GM19238 (cell line): ENCODE results near the gene LYZ.
"Not testable (repeated sequence)": the region's sequence is repeated elsewhere in the genome, so short reads cannot be mapped to it uniquely, and the experiment has no call there.

Source experiments
- DNase-seq: peaks from one replicate; pipeline ENCODE4 v3.0.0; 2011; ENCODE audit warnings: low spot score; ENCODE audit not compliant: insufficient read length

The LYZ gene

DNA sequence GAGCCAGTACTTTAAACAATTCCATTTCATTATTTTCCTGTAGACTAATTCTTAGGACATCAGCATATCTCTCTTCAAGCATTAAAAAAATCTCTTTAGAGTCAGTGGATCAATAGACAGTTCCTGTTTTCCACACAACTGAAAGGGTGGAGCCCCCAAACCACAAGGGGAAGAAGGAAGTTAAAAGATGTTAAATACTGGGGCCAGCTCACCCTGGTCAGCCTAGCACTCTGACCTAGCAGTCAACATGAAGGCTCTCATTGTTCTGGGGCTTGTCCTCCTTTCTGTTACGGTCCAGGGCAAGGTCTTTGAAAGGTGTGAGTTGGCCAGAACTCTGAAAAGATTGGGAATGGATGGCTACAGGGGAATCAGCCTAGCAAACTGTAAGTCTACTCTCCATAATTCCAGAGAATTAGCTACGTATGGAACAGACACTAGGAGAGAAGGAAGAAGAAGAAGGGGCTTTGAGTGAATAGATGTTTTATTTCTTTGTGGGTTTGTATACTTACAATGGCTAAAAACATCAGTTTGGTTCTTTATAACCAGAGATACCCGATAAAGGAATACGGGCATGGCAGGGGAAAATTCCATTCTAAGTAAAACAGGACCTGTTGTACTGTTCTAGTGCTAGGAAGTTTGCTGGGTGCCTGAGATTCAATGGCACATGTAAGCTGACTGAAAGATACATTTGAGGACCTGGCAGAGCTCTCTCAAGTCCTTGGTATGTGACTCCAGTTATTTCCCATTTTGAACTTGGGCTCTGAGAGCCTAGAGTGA is at the start of gene LYZ:
Gene LYZ, plus strand, starts transcription at position 220 of the 777 bp plus-strand sequence. Its CDS starts 28 bp downstream, at position 248.
- no peak for DNase-seq

DNA sequence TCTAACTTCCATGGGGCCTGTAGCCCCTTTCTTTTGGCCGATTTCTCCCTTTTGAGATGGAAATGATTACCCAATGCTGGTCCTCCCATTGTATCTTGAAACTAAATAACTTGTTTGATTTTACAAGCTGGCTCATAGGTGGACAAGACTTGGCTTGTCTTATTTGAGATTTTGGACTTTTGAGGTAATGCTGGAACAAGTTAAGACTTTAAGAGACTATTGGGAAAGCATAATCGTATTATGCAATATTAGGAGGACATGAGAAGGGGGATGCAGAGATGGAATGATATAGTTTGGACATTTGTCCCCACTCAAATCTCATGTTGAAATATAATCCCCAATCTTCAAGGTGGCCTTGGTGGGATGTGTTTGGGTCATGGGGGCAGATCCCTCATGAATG is 49.2 kb upstream of the LYZ start:
- no peak for DNase-seq

DNA sequence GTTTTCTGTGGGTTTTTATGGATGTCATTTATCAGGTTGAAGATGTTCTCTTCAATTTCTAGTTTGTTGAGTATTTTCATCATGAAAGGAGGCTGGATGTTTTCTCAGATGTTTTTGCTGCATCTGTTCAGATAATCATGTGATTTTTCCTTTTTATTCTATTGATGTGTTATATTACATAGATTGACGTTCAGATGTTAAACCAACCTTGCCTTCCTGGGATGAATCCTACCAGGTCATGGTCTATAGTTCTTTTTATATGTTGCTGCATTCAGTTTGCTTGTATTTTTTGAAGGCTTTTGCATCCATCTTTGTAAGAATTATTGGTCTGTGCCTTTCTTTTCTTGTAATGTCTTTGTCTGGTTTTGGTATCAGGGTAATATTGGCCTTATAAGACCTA is 43.9 kb upstream of the LYZ start:
- DNase-seq = no peak

DNA sequence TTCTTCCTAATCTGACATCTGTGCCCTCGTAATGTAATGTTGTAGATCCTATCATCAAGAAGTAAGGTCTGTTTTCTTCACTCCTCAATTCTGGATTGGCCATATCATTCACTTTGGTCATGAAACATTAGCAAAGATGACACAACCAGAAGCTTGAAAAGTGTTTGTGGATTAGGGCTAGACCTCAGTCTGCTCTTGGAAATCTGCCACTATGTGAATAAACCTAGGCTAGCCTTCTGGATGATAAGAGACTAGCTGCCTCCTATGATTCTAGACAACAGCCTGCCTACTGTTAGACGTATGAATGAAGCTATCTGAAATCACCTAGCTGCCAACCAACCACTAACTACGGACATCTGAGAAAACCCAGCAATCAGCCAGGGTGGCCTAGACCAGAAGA is 38.7 kb upstream of the LYZ start:
- no peak for DNase-seq

DNA sequence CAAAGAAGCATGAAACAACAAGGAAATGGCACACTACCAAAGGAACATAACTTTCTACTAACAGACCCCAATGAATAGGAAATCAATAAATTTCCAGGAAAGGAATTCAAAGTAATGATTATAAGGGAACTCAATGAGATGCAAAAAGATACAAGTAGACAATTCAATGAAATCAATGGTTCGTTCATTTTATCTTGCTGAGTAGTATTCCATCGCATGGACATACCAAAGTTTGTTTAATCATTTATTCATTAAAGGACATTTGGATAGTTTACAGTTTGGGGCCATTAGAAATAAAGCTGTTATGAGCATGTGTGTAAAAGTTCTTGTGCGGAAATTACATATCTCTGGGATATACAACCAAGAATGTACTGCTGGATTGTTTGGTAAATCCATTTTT is 35.0 kb upstream of the LYZ start:
- no peak for DNase-seq

DNA sequence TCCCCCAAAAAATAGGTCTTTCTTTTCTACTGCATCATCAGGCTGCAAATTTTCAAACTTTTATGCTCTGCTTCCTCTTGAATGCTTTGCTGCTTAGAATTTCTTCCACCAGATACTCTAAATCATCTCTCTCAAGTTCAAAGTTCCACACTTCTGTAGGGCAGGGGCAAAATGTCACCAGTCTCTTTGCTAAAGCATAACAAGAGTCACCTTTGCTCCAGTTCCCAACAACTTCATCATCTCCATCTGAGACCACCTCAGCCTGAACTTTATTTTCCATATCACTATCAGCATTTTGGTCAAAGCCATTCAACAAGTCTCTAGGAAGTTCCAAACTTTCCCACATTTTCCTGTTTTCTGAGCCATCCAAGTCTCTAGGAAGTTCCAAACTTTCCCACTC is 31.4 kb upstream of the LYZ start:
- DNase-seq = not testable (repeated sequence)

DNA sequence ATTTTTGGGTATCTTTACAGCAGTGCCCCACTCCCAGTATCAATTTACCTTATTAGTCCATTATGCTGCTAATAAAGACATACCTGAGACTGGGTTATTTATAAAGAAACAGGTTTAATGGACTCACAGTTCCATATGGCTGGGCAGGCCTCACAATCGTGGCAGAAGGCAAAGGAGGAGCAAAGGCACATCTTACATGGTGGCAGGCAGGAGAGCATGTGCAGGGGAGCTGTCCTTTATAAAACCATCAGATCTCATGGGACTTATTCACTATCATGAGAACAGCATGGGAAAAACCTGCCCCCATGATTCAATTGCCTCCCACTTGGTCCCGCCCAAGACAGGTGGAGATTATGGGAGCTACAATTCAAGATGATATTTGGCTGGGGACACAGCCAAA is 30.9 kb upstream of the LYZ start:
- DNase-seq = not testable (repeated sequence)

DNA sequence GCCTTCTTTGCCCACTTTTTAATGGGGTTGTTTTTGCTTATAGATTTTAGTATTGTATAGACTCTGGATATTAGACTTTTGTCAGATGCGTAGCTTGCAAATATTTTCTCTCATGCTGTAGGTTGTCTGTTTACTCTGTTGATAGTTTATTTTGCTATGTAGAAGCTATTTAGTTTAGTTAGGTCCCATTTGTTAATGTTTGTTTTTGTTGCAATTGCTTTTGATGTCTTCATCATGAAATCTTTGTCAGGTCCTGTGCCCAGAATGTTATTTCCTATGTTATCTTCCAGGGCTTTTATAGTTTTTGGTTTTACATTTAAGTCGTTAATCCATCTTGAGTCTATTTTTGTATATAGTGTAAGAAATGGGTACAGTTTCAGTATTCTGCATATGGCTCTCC is 30.0 kb upstream of the LYZ start:
- DNase-seq = no peak

DNA sequence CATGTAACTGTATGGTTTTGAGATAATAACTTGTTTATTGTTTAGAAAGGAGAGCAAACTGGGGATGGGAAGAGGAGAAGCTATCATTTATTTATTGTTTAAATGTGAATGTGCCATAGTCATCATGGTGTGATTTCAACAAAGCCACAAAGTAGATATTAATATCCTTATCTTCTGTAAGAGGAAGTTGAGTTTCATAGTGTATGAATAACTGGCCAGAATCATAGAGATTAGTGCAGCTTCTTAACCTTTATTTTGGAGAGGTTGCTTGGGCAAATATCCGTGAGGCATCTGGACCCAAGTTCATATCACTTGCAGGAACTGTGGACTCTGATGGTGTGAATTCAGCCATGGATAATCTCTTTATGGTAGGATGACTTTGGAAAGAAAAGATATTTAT is 26.8 kb upstream of the LYZ start:
- no peak for DNase-seq

DNA sequence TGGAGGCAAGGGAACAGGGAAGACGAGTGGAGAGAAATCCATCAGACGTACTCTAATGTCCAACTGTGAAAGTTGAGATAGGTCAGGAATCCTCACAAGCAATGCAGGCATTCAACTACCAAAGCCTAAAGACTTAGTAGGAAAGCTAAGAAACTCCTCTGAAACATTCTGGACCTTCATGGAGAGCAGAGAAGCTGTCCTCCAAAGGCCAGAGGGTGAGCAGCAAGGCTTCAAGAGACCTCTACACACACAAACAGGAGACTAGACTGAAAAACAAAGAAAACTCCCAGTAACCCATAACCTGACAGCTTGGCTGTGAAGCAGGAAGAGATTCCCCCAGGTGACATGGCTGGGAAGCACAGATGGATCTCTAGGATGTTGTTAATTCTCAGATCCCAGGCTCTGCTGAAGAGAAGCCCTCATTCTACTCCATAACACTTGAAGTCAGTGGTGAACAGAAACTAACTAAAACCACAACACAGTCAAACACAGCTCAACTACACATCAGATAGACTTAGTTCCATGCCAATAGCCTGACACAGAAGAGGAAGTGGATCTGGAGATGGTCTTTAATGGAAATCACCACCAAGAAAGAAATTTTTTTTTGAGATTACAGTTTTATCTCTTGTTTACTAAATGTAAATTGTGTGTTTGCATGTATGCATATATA is 23.2 kb upstream of the LYZ start:
- DNase-seq = no peak

DNA sequence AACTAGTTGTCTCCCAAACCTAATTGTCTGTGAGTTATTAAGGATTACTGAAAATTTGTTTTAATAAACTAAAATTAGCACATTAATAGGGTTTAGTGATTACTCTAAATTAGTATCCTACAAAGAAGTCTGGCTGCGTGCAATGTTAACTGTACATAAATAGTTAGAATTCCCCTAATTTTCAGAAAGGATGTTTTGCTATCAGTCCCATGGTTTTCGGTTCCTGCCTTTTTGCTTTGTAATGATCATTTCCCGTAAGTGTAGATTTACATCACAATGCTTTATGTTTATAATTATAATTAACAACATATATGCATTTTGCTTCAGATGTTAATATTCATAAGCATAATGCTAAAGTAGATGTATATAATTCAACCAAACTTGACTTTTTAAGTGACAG is 19.8 kb upstream of the LYZ start:
- no peak for DNase-seq

DNA sequence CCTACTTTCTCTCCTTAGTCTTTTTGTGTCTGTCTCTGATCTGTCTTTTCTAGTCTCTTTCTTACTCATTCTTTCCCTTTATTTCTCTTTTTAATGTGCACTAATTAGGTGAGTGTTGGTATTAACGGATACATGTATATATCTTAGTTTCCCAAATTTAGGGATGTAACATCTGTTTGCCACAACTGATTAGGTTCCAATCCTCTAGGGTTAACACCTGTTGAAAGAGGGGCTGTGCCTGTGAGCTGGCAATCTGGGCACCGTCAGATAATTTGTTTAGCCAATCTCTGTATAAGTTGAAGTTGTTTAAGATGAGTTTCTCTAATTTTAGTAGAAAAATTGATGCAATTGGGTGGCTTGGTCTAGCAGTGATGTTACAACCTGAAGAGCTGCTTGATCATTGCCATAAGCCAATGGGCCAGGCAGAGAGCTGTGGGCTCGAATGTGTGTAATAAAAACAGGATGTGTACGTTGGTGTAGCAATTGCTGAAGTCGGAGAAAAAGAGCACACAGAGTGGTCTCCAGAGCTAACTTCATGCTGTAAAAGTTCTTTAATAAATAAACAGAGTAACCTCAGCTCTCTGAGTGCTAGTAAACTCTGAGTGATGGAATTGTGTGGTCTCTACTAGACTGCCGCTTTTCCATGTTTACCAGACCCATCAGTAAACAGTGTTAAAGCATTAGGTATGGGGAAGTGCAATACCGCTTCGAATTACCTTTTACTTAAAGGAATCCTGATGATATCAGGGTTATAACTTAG is 18.3 kb upstream of the LYZ start:
- DNase-seq = no peak

DNA sequence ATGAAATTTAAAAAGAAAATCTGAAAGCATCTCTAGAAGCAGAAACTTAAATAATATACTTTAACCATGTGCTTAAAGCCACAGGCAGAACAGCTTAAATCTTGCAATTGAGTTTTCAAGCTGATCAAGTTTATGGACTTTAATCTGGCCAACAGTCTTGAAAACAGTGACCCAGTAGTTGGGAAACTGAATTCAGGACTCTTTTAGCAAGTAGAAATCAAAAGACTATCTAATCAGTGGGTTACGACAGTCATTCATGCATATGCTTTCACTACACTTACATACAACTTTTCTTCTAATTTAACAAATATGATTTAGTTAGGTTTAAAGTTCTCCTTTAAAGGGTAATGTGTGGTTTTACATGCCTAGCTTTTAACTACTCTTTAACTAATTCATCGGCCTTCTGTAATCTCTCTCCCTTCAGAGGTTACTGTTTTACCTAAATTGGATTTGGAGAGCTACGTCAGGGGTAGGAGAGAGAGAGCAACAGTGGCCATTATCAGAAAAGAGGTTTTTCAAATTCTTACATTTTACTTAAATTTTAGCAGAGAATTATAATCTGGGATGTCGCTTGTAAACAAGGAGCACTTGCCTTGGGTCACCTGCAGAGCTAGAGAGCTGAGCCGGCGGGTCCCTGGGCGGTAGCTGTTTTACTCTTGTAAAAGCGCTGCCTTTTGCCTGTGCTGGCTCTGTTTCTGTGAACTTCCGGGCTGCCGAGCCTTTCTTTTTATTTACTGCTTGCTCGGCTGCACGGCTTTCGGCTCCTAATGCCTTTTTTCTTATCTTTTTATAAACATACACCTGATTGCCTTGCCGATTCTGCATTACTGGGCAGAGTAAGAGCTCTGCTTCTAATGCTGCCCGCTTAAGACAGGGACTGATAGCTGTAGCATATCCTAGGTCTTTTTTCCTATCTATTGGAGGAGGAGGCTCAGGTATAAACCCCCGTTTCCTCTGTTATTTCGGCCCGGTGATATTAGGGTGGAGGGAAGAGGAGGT is 17.4 kb upstream of the LYZ start:
- DNase-seq = peak; percentile 7

DNA sequence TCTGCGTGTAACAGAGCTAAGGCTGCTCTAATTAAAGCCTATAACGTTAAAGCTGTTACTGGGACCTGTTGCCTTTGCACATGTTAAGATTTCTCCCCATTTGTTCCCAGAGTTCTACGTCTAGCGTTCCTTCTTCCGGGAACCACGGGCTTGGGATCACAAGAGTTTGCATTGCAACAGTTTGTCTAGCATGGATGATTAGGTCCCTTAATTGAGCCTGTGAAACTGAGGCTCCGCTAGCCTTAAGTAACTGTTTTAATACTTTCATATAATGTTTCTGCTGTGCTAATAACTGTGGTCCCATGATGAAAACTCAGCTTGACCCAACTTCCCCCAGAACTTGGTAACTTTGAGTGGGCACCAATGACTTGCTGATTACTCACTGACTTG is 16.7 kb upstream of the LYZ start:
- DNase-seq = no peak

DNA sequence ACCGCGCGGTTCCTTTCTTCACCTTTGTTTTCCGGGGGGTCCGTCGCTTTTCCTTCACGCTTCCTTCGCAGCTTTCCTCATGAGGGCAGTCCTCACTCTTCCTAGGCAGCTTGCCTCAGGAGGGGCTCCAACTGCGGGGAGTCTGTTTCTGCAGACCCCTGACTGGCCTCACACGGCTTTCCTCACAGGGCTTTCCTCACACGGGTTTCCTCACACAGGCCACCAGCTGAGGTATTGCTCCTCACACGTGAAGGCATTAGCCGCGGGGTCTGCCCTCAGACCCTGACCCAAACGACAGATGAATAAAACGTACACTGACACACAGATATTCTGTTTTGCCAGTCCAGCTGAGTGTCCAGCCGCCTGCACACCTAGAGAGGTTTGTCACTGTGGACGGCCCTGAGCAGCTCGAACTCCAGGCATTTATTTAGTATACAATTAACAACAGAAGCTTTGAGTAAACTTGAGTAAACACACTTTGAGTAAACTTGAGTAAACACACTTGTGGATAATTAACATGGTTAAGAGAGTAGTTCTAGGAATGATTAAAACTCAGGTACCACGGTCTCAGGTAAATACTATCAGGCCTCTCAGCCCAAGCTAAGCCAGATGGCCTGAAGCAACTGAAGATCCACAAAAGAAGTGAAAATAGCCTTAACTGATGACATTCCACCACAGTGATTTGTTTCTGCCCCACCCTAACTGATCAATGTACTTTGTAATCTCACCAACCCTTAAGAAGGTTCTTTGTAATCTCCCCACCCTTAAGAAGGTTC is 16.1 kb upstream of the LYZ start:
- DNase-seq = no peak

DNA sequence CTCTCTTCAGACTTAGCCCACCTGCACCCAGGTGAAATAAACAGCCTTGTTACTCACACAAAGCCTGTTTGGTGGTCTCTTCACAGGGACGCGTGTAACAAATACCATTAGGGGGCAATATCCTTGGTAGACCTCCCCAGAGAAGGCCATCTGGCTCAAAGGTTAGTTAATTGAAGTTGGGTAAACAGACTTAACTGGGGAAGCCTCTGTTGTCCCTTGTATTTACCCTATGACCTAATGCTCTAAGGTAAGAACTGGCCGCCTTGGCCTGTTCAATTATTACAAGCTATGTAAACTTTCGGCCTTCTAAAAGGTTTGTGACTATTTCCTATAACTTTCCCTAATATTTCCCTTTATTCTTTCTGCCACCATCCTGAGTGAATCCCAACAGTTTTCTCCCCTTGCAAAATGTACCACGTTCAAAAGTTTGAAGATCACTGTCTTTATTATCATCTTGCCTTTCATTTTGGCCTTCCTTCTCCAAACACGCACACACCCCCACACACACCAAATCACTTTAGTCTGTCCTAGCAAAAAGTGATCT is 15.3 kb upstream of the LYZ start:
- no peak for DNase-seq

DNA sequence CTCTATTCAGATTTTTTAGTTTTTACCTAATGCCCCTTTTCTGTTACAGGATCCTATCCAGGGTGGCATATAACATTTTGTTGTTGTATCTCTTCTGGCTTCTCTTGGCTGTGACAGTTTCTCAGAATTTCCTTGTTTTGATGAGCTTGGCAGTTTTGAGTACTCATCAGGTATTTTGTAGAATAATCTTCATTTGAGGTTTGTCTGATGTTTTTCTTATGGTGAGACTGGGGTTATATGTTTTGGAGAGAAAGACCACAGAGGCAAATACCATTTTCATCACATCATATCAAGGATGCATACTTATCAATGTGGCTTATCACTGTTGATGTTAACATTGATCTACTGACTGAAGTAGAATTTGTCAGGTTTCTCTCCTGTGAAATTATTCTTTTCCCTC is 14.0 kb upstream of the LYZ start:
- DNase-seq = no peak

DNA sequence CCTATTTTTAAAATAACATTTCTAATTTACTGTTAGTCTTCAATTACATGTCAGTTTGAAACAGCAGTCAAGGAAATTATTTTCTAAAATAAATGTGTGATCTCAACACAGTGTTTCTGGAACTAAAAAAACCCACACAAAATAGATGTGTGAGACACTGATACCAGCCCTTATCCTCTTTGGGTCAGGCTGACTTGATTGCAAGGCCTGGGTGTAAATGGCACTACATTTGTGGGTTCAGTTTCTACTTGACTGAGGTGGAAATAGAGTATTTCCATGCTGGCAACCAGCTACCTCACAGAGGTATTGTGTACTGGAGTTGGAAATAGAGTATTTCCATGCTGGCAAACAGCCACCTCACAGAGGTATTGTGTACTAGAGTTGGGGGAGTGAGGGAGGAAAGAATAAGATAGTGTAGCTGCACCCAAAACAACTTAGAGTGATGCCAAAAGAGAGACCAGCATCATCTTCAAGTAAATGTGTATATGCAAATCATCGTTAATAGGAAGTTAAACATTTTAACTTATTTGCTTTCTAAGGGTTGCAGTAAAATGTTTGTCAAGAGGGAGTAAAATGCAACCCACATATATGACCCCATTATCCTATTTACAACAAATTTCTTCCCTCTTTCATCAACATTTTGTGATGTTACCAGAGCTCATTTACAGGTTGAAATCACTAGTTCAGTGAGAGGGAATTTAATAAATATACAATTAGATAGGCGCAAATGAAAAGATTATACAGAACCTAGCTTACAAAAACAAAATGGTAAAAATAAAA is 10.7 kb upstream of the LYZ start:
- DNase-seq = no peak

DNA sequence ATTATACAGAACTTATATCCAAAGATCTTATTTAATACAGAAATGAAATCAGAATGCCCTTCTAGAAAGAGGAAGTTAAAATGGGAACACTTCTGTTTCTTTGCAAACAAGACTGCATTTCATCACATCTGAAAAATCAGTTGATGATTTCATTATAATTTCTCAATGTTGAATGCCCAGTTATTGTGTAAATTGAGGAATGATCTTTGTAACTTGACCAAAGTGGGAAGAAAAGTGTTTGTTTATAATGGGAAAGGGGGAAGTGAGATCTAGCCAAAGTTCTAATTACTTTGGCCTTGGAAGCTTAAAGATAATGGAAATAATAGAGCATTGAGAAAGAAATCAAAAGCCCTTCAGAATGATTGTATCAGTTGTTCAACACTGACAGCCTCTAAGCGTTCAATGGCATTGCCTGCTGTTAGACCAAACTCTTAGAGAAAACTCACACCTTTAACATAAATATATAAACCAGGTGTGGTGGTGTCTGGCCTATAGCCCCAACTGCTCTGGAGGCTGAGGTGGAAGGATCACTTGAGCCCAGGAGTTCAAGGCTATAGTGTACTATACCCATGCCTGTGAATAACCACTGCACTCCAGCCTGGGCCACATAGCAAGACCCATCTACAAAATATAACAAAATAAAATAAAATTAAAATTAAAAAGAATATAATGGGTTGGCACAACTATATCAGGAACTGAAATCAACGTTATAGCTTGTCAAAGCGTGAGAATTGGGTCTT is 9.9 kb upstream of the LYZ start:
- no peak for DNase-seq
